ENCODE measurements around the gene B3GALNT2.

GRCh38 chr1:235410467-235410866, 93.8 kb downstream of the B3GALNT2 start:
- no peak for TF ChIP-seq CTCF (IDR thresholded peaks at IDR 0.05)
- no peak for TF ChIP-seq POLR2AphosphoS5 (IDR thresholded peaks at IDR 0.05)
- no peak for TF ChIP-seq POLR2A (IDR thresholded peaks at IDR 0.05)

Data from breast epithelium (tissue), 3 donors.